ENCODE measurements around the gene PIMREG.

- TF ChIP-seq EZH2 (IDR thresholded peaks at IDR 0.05) (no peak), POLR2AphosphoS5 (IDR thresholded peaks at IDR 0.05; ENCODE audit: borderline replicate concordance, low read depth, low read length) (no peak), FOXP2 (optimal IDR thresholded peaks at IDR 0.05; ENCODE audit: control extremely low read depth, extremely low read length, insufficient read depth) (no peak)
Measured at GRCh38 chr17:6435051-6435450, 9.2 kb upstream of the PIMREG start, which contains the start of gene AIPL1.
